MCF 10A (cell line): ENCODE results near the gene CCNYL1. TPM values are rescaled to one million over a fixed set of nuclear protein-coding genes. Genes with fewer than 3 reads are reported as not detected.

Experiments
- BruUV-seq: library from RNA; stranded (reverse); fragments of 400-500 nt; replicated peaks from 2 replicates; lab custom pipeline; 2021; lab: Mats Ljungman, UMichigan
- CTCF ChIA-PET: fragments of 300-600 bp; sonication (Branson Sonifier 250); formaldehyde crosslinking; extraction: SDS; loops from one replicate; lab custom pipeline; 2021; ENCODE audit warnings: antibody characterized with exemption, inconsistent platforms; lab: Yijun Ruan, JAX
- POLR2A ChIA-PET: fragments of 300-600, 350-650 bp; sonication (Branson Sonifier 250); formaldehyde crosslinking; extraction: SDS; loops from one replicate; lab custom pipeline; 2020; ENCODE audit warnings: antibody characterized with exemption, inconsistent platforms; lab: Yijun Ruan, JAX
- DNase-seq: peaks from one replicate; pipeline ENCODE4 v3.0.0-alpha.2; 2018; ENCODE audit not compliant: unreplicated experiment
- H3K27ac Mint-ChIP-seq: one replicate; pipeline ENCODE4 v1.8.0; 2022; ENCODE audit warnings: mild to moderate bottlenecking, low read depth, mixed read lengths; ENCODE audit not compliant: unreplicated experiment
- H3K27me3 Mint-ChIP-seq: one replicate; pipeline ENCODE4 v1.8.0; 2022; ENCODE audit warnings: mixed read lengths; ENCODE audit not compliant: insufficient read depth, unreplicated experiment
- H3K36me3 Mint-ChIP-seq: one replicate; pipeline ENCODE4 v1.8.0; 2022; ENCODE audit warnings: mild to moderate bottlenecking, moderate library complexity, mixed read lengths; ENCODE audit not compliant: insufficient read depth, unreplicated experiment
- H3K4me1 Mint-ChIP-seq: one replicate; pipeline ENCODE4 v1.8.0; 2022; ENCODE audit warnings: mixed read lengths; ENCODE audit not compliant: insufficient read depth, unreplicated experiment
- H3K4me3 Mint-ChIP-seq: one replicate; pipeline ENCODE4 v1.8.0; 2022; ENCODE audit warnings: mild to moderate bottlenecking, moderate library complexity, mixed read lengths; ENCODE audit not compliant: unreplicated experiment
- H3K9me3 Mint-ChIP-seq: one replicate; pipeline ENCODE4 v1.8.0; 2022; ENCODE audit warnings: mixed read lengths; ENCODE audit not compliant: unreplicated experiment
- CTCF ChIP-seq: fragments of 200-600 bp; IDR thresholded peaks from one replicate; pipeline ENCODE4 v1.8.0; 2022; ENCODE audit warnings: antibody characterized with exemption, mild to moderate bottlenecking; ENCODE audit not compliant: unreplicated experiment
- intact Hi-C: fragments of 100-400 bp; cut with micrococcal nuclease; formaldehyde crosslinking; loops from 2 replicates; pipeline ENCODE4 v1.14.1; 2022
- total RNA-seq: library from RNA; stranded (reverse); gene quantifications from 2 replicates; pipeline ENCODE4 v1.2.3, GENCODE V29; 2022

CCNYL1 gene
- total RNA-seq, 1 experiment from 2014 or later, result 19.7 TPM

- TF ChIP-seq CTCF, result no peak
- no peaks in the 10 kb centered on the region for H3K9me3 Mint-ChIP-seq
- no peak overlapping the region for H3K27ac Mint-ChIP-seq
- ChIA-PET CTCF (interaction anchor here (0.8 kb wide), 1 partner anchor 9 kb away, joined by 4 read pairs; no protein-coding TSS in a partner anchor), POLR2A (no interaction called here)
- no TSS peak for BruUV-seq
- no peaks in the 10 kb centered on the region for H3K27me3 Mint-ChIP-seq
- no peaks in the 10 kb centered on the region for H3K36me3 Mint-ChIP-seq
- intact Hi-C loops, result no loop called here
- no peak overlapping the region for H3K4me3 Mint-ChIP-seq
- no peak for DNase-seq
- H3K4me1 Mint-ChIP-seq, result peaks cover 11% of the 10 kb centered on the region
Measured at GRCh38 chr2:207801259-207801658, 89.8 kb downstream of the CCNYL1 start.

GRCh38 chr2:207802650-207803049 lies 91.2 kb downstream of the CCNYL1 start:
- ChIA-PET CTCF (interaction anchor here (0.6 to 0.7 kb wide), 2 partner anchors 81 to 172 kb away, joined by 3 read pairs; no protein-coding TSS in a partner anchor), POLR2A (no interaction called here)
- no TSS peak for BruUV-seq
- no peak overlapping the region for H3K27ac Mint-ChIP-seq
- no peak for TF ChIP-seq CTCF
- no peaks in the 10 kb centered on the region for H3K9me3 Mint-ChIP-seq
- no peaks in the 10 kb centered on the region for H3K36me3 Mint-ChIP-seq
- peaks cover 11% of the 10 kb centered on the region for H3K4me1 Mint-ChIP-seq
- H3K4me3 Mint-ChIP-seq, result no peak overlapping the region
- H3K27me3 Mint-ChIP-seq, result no peaks in the 10 kb centered on the region
- no peak for DNase-seq
- intact Hi-C loops, result no loop called here

Other genes with a start within 250 kb of the CCNYL1 start
- 54.6 and 71.3 TPM in 2 replicates for gene CREB1, start 181.7 kb upstream of the CCNYL1 start, total RNA-seq
- 8.4 and 13.5 TPM in 2 replicates for gene METTL21A, start 86.2 kb upstream of the CCNYL1 start, total RNA-seq
- 2.6 and 4.3 TPM in 2 replicates for gene FZD5, start 58.3 kb downstream of the CCNYL1 start, total RNA-seq